ENCODE results near the gene BNC2. TPM values are rescaled to one million over a fixed set of nuclear protein-coding genes. Genes with fewer than 3 reads are reported as not detected.

Gene BNC2
- total RNA-seq, 1 donor from 2014 or later: 15.2 TPM

GRCh38 chr9:16426716-16427115, 443.8 kb downstream of the BNC2 start:
- no peak overlapping the region for H3K4me3 Mint-ChIP-seq (ENCODE audit: unreplicated experiment)
- DNase-seq: no peak
- no peak overlapping the region for H3K27ac Mint-ChIP-seq (ENCODE audit: unreplicated experiment)
- no peaks in the 10 kb centered on the region for H3K9me3 Mint-ChIP-seq (ENCODE audit: unreplicated experiment)
- H3K27me3 Mint-ChIP-seq (ENCODE audit: unreplicated experiment): peaks cover 1% of the 10 kb centered on the region
- TF ChIP-seq, protein P1, sequence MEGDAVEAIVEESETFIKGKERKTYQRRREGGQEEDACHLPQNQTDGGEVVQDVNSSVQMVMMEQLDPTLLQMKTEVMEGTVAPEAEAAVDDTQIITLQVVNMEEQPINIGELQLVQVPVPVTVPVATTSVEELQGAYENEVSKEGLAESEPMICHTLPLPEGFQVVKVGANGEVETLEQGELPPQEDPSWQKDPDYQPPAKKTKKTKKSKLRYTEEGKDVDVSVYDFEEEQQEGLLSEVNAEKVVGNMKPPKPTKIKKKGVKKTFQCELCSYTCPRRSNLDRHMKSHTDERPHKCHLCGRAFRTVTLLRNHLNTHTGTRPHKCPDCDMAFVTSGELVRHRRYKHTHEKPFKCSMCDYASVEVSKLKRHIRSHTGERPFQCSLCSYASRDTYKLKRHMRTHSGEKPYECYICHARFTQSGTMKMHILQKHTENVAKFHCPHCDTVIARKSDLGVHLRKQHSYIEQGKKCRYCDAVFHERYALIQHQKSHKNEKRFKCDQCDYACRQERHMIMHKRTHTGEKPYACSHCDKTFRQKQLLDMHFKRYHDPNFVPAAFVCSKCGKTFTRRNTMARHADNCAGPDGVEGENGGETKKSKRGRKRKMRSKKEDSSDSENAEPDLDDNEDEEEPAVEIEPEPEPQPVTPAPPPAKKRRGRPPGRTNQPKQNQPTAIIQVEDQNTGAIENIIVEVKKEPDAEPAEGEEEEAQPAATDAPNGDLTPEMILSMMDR (IDR thresholded peaks at IDR 0.05; ENCODE audit: partially characterized antibody, unreplicated experiment): no peak
- H3K4me1 Mint-ChIP-seq (ENCODE audit: low read depth, unreplicated experiment): peaks cover 12% of the 10 kb centered on the region
- H3K36me3 Mint-ChIP-seq (ENCODE audit: unreplicated experiment): no peaks in the 10 kb centered on the region

GRCh38 chr9:16425562-16426231, 444.8 kb downstream of the BNC2 start:
- no peaks in the 10 kb centered on the region for H3K9me3 Mint-ChIP-seq (ENCODE audit: unreplicated experiment)
- TF ChIP-seq, protein P1 (IDR thresholded peaks at IDR 0.05; ENCODE audit: partially characterized antibody, unreplicated experiment): no peak
- H3K4me1 Mint-ChIP-seq (ENCODE audit: low read depth, unreplicated experiment): peaks cover 19% of the 10 kb centered on the region
- no peaks in the 10 kb centered on the region for H3K36me3 Mint-ChIP-seq (ENCODE audit: unreplicated experiment)
- no peak for DNase-seq
- H3K4me3 Mint-ChIP-seq (ENCODE audit: unreplicated experiment): no peak overlapping the region
- peaks cover 1% of the 10 kb centered on the region for H3K27me3 Mint-ChIP-seq (ENCODE audit: unreplicated experiment)
- H3K27ac Mint-ChIP-seq (ENCODE audit: unreplicated experiment): no peak overlapping the region

GRCh38 chr9:16422114-16422513, 448.4 kb downstream of the BNC2 start:
- Mint-ChIP-seq H3K9me3 (ENCODE audit: unreplicated experiment) (no peaks in the 10 kb centered on the region), H3K4me1 (ENCODE audit: low read depth, unreplicated experiment) (peaks cover 12% of the 10 kb centered on the region), H3K4me3 (ENCODE audit: unreplicated experiment) (no peak overlapping the region), H3K27me3 (ENCODE audit: unreplicated experiment) (no peaks in the 10 kb centered on the region), H3K27ac (ENCODE audit: unreplicated experiment) (no peak overlapping the region), H3K36me3 (ENCODE audit: unreplicated experiment) (no peaks in the 10 kb centered on the region)
- TF ChIP-seq, protein P1 (IDR thresholded peaks at IDR 0.05; ENCODE audit: partially characterized antibody, unreplicated experiment): no peak
- DNase-seq: no peak

GRCh38 chr9:16421532-16421931, 448.9 kb downstream of the BNC2 start:
- H3K4me3 Mint-ChIP-seq (ENCODE audit: unreplicated experiment): no peak overlapping the region
- TF ChIP-seq, protein P1 (IDR thresholded peaks at IDR 0.05; ENCODE audit: partially characterized antibody, unreplicated experiment): no peak
- no peaks in the 10 kb centered on the region for H3K36me3 Mint-ChIP-seq (ENCODE audit: unreplicated experiment)
- peaks cover 12% of the 10 kb centered on the region for H3K4me1 Mint-ChIP-seq (ENCODE audit: low read depth, unreplicated experiment)
- H3K27ac Mint-ChIP-seq (ENCODE audit: unreplicated experiment): no peak overlapping the region
- no peaks in the 10 kb centered on the region for H3K27me3 Mint-ChIP-seq (ENCODE audit: unreplicated experiment)
- no peak for DNase-seq
- no peaks in the 10 kb centered on the region for H3K9me3 Mint-ChIP-seq (ENCODE audit: unreplicated experiment)

DNA sequence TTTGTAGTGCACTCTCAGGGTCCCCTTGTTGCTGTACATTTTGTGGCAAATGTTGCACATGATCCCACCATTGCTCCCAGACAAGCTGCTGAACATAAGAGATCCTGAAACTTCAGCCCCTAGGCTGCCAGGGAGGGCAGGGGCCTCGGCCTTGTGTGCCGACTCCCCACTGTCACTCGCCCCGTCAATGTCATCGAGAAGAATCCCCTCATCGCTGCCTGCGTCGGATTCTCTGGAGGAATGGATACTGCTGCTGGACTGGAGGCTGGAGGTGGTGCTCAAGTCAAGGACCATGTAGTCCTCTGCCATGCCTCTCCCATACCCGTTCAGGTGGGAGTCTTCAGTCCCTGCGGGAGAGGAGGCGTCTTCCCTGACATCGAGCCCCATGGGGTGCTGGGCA, 451.3 kb downstream of the BNC2 start:
- H3K27me3 Mint-ChIP-seq (ENCODE audit: unreplicated experiment): no peaks in the 10 kb centered on the region
- H3K9me3 Mint-ChIP-seq (ENCODE audit: unreplicated experiment): no peaks in the 10 kb centered on the region
- H3K36me3 Mint-ChIP-seq (ENCODE audit: unreplicated experiment): no peaks in the 10 kb centered on the region
- no peak overlapping the region for H3K27ac Mint-ChIP-seq (ENCODE audit: unreplicated experiment)
- TF ChIP-seq, protein P1 (IDR thresholded peaks at IDR 0.05; ENCODE audit: partially characterized antibody, unreplicated experiment): no peak
- no peak for DNase-seq
- no peak overlapping the region for H3K4me3 Mint-ChIP-seq (ENCODE audit: unreplicated experiment)
- peaks cover 12% of the 10 kb centered on the region for H3K4me1 Mint-ChIP-seq (ENCODE audit: low read depth, unreplicated experiment)
